ENCODE data around the gene C16orf90.

Gene C16orf90

GRCh38 chr16:3465301-3465700, 30.0 kb downstream of the C16orf90 start:
- Histone ChIP-seq H3K4me3 (no peak overlapping the region), H3K27ac (no peak overlapping the region)
- no peak for DNase-seq (ENCODE audit: low spot score)
- TF ChIP-seq, protein P1, sequence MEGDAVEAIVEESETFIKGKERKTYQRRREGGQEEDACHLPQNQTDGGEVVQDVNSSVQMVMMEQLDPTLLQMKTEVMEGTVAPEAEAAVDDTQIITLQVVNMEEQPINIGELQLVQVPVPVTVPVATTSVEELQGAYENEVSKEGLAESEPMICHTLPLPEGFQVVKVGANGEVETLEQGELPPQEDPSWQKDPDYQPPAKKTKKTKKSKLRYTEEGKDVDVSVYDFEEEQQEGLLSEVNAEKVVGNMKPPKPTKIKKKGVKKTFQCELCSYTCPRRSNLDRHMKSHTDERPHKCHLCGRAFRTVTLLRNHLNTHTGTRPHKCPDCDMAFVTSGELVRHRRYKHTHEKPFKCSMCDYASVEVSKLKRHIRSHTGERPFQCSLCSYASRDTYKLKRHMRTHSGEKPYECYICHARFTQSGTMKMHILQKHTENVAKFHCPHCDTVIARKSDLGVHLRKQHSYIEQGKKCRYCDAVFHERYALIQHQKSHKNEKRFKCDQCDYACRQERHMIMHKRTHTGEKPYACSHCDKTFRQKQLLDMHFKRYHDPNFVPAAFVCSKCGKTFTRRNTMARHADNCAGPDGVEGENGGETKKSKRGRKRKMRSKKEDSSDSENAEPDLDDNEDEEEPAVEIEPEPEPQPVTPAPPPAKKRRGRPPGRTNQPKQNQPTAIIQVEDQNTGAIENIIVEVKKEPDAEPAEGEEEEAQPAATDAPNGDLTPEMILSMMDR (IDR thresholded peaks at IDR 0.05), result no peak

- no peak overlapping the region for H3K4me3 ChIP-seq
- no peak for DNase-seq (ENCODE audit: low spot score)
- no peak overlapping the region for H3K27ac ChIP-seq
- TF ChIP-seq, protein P1 (IDR thresholded peaks at IDR 0.05), result no peak
Measured at GRCh38 chr16:3461151-3461550, 34.1 kb downstream of the C16orf90 start.

DNA sequence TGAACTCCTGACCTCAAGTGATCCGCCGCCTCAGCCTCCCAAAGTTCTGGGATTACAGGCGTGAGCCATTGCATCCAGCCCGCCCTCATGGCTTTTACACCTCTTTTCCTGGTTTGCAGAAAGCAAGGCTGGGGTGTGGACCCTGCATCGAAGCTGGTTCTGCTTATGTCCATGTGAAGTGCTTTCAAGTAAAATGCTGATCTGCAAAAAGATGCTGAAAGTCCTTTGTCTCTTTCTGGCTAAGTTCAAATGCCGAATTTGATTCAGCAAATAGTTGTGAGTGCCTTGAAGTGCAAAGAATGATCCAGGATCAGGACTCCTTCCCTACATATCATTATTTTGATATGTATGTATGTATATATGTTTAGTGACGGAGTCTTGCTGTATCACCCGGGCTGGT, 34.7 kb downstream of the C16orf90 start:
- no peak for DNase-seq (ENCODE audit: low spot score)
- H3K4me3 ChIP-seq, result no peak overlapping the region
- H3K27ac ChIP-seq, result no peak overlapping the region
- TF ChIP-seq, protein P1 (IDR thresholded peaks at IDR 0.05), result no peak

DNA sequence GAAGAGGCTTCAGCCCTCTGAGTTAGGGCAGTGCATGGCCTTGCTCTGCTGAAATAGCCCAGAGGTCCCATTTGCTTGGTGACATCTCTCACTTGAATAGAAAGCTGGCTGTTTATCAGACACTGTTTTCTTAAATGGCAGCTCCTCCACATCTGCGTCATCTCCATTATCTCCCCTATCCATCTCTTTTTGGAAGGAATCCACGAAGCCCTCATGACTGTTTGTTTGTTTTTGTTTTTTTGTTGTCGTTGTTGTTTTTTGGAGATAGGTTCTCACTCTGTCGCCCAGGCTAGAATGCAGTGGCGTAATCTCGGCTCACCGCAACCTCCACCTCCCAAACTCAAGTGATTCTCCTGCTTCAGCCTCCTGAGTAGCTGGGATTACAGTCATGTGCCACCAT, 35.2 kb downstream of the C16orf90 start:
- no peak for DNase-seq (ENCODE audit: low spot score)
- TF ChIP-seq, protein P1 (IDR thresholded peaks at IDR 0.05), result no peak
- H3K4me3 ChIP-seq, result no peak overlapping the region
- no peak overlapping the region for H3K27ac ChIP-seq

DNA sequence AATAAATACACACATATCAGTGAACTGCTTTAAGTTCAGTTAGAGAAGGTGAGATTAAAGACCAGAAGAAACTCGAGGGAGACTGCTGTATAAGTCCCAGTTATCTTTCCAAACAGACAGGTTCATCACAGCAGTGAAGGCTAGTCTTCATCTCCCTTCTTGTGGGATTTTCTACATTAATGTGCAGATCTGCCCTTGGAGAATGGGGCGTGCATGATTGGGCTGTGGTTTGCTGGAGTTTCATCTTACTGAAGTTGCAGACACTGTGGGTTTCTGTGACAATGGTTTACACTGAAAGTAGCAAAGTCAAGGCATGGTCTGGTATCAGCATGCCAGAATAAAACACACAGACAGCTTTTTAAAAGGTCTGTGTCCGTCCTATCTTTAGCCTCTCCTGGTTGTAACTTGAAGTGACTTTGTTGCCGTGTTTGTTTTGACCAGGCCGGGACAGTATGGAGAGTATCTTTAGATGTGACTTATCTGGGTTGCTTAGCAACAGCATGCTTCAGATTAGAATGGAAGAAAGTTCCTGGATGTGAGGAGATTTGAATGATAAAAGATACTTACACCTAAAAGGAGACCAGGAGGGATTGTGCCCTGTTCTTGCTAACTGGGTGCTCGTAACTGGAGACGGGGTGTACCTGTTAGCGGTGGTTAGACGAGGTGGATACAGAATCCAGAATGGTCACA, 35.7 kb downstream of the C16orf90 start:
- TF ChIP-seq, protein P1 (IDR thresholded peaks at IDR 0.05), result no peak
- H3K27ac ChIP-seq, result peak overlapping the region; percentile 85 to 94
- peak overlapping the region; percentile 87 for H3K4me3 ChIP-seq
- no peak for DNase-seq (ENCODE audit: low spot score)

- TF ChIP-seq, protein P1 (IDR thresholded peaks at IDR 0.05), result no peak
- peak overlapping the region; percentile 85 to 94 for H3K27ac ChIP-seq
- no peak for DNase-seq (ENCODE audit: low spot score)
- peak overlapping the region; percentile 87 for H3K4me3 ChIP-seq
Measured at GRCh38 chr16:3458852-3459361, 36.4 kb downstream of the C16orf90 start.

GRCh38 chr16:3458278-3458851, 36.9 kb downstream of the C16orf90 start:
- peak overlapping the region; percentile 85 to 94 for H3K27ac ChIP-seq
- no peak for DNase-seq (ENCODE audit: low spot score)
- TF ChIP-seq, protein P1 (IDR thresholded peaks at IDR 0.05), result no peak
- H3K4me3 ChIP-seq, result peak overlapping the region; percentile 87
